SKM-1 treated with dmso at 0.1 percent for 144 hours (cell line): ENCODE results near the gene PGRMC2.
"Not testable (repeated sequence)": the region's sequence is repeated elsewhere in the genome, so short reads cannot be mapped to it uniquely, and the experiment has no call there.

ENCODE experiments used
- DNase-seq: peaks from one replicate; lab custom pipeline; 2025; ENCODE audit not compliant: unreplicated experiment; lab: John Stamatoyannopoulos, UW

PGRMC2 gene

DNA sequence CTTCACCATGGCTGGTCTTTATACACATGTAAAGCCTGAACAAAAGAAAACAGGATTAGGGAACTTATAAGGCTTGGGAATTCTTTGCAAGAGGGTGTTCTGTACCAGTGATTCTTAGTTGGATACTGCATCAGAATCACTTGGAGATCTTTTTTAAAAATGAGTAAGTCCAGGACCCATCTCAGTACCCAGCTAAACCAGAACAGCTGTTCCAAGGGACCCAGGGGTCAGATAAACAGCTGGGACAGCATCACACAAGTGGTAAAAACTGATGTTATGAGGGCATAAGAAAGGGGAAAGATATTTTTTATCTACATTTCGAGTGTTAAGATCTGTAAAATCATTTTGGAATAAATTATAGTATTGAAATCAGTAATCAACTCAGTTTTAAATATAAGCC is 16.1 kb downstream of the PGRMC2 start:
- DNase-seq: no peak

DNA sequence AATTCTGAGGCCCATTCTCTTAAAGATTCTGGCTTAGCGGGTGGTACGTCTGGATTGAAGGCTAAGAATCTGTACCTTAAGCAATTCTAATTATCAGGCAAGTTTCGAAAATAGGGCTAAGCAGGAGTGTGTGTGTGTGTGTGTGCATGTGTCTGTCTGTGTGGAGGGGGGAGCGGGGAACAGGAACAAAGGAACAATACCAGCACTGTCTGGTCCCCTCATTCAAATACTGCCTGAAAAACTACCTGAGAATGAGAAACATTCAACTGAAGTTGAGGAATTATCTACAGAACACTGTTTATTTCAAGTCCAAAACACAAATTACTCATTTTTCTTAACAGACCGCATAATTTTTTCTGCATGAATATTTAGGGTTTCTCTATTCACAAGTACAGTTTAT is 18.6 kb downstream of the PGRMC2 start:
- no peak for DNase-seq

DNA sequence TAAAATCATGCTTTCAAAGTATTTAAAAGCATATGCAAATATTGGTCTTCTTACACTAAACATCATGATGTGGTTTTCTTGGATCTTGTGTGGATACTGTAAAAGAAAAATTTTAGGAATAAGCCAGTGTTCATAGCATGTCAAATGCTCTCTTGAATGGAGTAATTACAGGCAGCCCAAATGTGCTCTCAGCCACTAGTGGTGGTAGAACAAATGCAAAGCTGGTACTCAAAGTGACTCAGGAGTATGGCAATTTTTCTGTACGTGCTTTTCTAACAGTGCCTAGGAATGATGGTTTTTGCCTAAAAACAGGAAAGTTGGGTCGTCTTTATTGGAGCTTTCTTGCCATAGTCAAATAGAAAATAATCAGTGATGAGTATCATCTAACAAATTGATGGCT is 19.9 kb downstream of the PGRMC2 start:
- no peak for DNase-seq

DNA sequence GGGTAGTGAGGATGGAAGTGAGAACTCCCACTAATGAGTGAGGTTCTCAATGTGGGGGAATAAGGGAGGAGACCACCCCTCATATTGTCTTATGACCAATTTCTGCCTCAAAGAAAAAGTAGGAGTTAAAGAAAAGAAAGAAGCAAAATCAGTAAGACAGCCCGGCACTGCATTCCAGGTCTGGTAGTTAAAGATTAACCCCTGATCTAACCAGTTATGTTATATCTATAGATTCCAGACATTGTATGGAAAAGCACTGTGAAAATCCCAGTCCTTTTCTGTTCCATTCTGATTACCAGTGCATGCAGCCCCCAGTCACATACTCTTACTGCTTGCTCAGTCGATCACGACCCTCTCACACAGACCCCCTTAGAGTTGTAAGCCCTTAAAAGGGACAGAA is 20.4 kb downstream of the PGRMC2 start:
- DNase-seq: not testable (repeated sequence)

GRCh38 chr4:128265550-128265949 is 22.1 kb downstream of the PGRMC2 start:
- not testable (repeated sequence) for DNase-seq

GRCh38 chr4:128259889-128260288 is 27.7 kb downstream of the PGRMC2 start:
- DNase-seq: not testable (repeated sequence)

DNA sequence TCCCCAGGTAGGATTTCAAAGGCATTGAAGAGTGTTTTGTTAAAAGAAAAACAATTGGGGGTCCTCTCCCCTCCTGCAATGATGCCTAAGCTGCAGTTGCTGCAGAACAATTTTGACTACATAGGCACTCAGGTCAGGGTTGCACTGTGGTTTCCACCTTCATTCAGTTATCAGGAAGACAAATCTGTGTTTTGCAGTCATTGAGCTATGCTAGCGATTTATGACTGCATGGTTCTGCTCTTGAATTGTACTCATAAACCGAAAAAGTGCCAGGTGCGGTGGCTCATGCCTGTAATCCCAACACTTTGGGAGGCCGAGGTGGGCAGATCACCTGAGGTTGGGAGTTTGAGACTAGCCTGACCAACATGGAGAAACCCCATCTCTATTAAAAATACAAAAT is 29.4 kb downstream of the PGRMC2 start:
- DNase-seq: not testable (repeated sequence)

- no peak for DNase-seq
Measured at GRCh38 chr4:128256539-128256938, 31.1 kb downstream of the PGRMC2 start.

GRCh38 chr4:128255906-128256305 is 31.7 kb downstream of the PGRMC2 start:
- no peak for DNase-seq

GRCh38 chr4:128249787-128250668 is 37.6 kb downstream of the PGRMC2 start:
- DNase-seq: no peak

DNA sequence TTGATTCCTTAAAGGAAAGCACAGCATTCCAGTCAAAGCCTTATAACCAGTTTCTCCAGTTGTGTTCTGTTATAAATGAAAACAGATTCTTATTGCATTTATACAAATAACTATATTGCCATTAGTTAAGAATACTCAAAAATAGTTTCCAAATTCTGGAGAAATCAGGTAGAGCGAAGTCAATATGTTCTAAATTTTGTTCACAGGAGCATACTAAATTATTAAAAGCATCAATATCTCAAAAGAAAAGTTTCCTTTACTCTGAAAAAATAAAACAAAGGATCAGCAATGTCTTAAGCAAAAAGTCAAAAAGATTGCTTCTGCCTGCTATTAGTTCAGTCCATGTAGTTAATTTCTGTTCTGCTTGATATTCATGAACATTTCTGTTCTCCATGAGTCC is 39.7 kb downstream of the PGRMC2 start:
- no peak for DNase-seq

- DNase-seq: not testable (repeated sequence)
Measured at GRCh38 chr4:128245391-128245790, 42.2 kb downstream of the PGRMC2 start.

- DNase-seq: no peak
Measured at GRCh38 chr4:128244379-128244778, 43.2 kb downstream of the PGRMC2 start.

DNA sequence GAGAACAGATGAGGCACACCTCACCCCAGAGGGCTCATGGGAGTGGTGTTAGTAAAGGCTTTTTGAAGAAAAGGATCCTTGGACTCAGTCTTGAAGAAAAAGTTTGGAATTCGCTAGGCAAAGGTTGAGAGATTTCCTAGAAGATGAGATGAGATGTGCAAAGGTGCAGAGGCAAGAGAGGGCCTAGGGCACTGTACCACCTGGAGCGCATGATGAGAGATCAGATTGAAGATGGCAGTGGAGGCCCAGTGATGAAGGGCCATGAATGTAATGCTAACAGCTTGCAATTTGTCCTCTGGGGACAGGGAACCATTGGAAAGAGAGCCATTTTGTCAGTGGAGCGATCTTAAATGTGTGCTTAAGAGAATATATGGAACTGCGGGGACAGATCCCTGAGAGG is 45.0 kb downstream of the PGRMC2 start:
- DNase-seq: no peak

- no peak for DNase-seq
Measured at GRCh38 chr4:128241981-128242380, 45.6 kb downstream of the PGRMC2 start.

DNA sequence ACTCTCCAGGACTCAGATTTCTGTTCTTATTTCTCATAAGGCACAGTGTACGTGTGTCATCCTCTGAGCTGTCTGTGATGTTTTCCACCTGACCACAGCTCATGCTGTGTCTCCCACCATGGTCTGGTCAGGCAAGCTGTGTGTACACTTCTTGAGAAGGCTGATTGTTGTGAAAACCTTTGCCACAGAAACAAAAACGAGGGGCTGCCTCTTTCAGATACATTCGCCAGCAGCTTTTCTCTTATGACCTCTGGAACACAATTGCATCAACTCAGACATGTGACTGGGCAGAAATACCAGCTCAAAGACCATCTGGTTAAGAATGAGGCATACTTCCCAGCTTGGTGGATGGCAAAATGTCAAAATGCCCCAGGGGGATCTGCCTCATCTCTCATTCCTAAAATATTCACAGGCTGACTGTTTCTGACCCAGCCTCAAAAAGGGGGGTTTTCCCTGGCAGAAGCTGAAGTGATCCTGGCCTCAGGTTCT is 46.1 kb downstream of the PGRMC2 start:
- no peak for DNase-seq

DNA sequence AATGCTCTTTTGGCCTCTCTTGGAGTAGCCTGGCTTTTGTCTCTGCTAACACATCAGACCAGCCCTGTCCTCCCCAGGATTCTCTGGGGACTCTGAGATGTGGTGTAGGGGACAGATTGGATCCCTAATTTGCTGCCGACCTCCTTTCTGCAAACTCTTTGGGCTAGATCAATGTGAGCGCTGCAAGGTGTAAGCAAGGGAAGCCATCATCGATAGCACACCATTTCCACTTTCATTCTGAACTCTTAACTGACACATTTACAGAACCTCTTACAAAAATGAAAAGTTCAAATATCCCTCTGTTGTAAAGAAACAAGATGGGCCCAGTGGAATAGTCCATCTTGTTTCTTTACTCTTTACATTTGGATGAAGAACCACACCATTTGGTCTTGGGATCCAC is 46.6 kb downstream of the PGRMC2 start:
- DNase-seq: no peak

GRCh38 chr4:128234836-128235235 is 52.8 kb downstream of the PGRMC2 start:
- no peak for DNase-seq

DNA sequence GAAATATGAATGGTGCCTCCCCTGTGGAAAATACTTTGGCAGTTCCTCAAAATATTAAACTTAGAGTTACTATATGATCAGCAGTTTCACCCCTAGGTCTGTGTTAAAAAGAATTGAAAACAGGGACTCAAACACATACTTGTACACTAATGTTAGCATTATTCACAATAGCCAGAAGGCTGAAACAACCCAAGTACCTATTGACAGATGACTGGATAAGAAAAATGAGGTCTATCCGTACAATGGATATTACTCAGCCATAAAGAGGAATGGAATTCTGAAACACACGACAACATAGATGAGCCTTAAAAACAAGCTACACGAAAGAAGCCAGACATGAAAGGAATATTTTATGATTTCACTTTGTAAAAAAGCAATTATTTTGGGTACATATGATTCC is 54.9 kb downstream of the PGRMC2 start:
- DNase-seq: no peak

DNA sequence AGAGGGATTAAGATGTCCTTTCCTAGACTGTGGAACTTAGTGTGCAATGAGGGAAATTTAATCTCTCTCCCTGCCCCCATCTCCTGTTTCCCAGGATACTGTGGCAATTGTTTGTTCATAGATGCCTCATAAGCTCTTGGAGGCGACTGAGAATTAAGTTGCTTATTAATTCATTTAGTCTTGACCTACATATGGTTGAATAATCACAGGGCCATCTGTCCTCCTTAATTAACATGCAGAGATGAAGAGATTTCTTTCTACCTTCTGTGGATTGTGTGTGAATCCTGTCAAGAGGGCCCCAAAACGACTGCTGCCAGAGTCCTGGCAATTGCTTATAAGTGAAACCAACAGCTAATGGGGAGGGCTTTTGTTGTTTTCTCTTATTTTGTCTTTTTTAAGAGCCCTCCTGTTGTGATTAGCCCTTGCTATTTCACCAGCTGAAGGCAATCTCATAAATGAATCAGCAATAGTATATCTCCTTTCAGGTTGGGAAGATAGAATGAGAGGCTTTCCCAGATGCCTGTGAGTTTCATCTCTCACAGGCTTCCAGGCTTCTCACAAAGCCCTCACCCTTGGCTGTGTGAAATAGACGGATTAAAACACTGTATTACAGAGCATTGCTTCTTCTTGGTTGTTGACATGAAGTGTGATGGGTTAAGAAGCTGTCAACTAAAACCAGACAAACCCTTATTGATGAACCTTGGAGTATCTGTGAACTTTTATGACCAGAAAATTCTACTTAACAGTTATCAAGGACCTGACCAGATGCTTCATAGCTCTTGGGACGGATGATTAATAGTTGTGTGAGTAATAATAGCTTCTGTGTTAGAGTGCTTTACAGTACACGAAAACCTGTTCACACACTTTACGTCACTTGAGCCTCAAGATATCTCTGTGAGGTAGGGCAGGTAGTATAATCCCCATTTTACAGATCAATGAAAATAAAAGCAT is 58.5 kb downstream of the PGRMC2 start:
- no peak for DNase-seq

GRCh38 chr4:128227991-128228571 is 59.5 kb downstream of the PGRMC2 start:
- DNase-seq: no peak
